H1 (cell line): ENCODE data around the gene PPARA. TPM values are rescaled to one million over a fixed set of nuclear protein-coding genes. Genes with fewer than 3 reads are reported as not detected.

Experiments used
- CHD2 ChIP-seq: IDR thresholded peaks from 2 replicates; pipeline ENCODE4 v1.6.1; 2012; ENCODE audit warnings: low read length, improper control_type of control experiment
- HDAC6 ChIP-seq: IDR thresholded peaks from one replicate; pipeline ENCODE4 v1.7.1; 2012; ENCODE audit warnings: low read depth, mild to moderate bottlenecking, inconsistent platforms, low read length, moderate library complexity
- RBBP5 ChIP-seq: IDR thresholded peaks from 2 replicates; pipeline ENCODE4 v1.7.1; 2012; ENCODE audit warnings: low read depth, mild to moderate bottlenecking, inconsistent platforms, low read length, moderate library complexity, borderline replicate concordance
- SIRT6 ChIP-seq: IDR thresholded peaks from one replicate; pipeline ENCODE4 v1.7.1; 2012; ENCODE audit warnings: low read length, inconsistent platforms
- polyA plus RNA-seq, 7 experiments: library from polyadenylated mRNA; depleted of rRNA in 3 of 7; stranded (reverse) in 5 of 7; unstranded in 2 of 7; fragments of >200 nt in 5 of 7; fragments of 200-250 nt in 2 of 7; gene quantifications; 1 replicate in 5 of 7; 2 replicates in 1 of 7; 4 replicates in 1 of 7; pipeline versions ENCODE4 v1.2.1 to v1.2.3, GENCODE V29; 2011 to 2013; ENCODE audit warnings: missing spikeins in 2 of 7, mixed read lengths in 2 of 7
- total RNA-seq: library from RNA; stranded (reverse); fragmentation: NEBNext Ultra II Directional; extraction: Animal tissue kit (Norgen Biotek cat#: 25700); gene quantifications from 2 replicates; pipeline ENCODE4 v1.2.1, GENCODE V29; 2021

Gene PPARA
- total and polyA plus RNA-seq, 2 of the 8 experiments (the other 6 are each of a cell fraction or from before 2014, with no cell fraction given) = 3.1 to 8.2 TPM

GRCh38 chr22:46219636-46220035 lies 69.3 kb downstream of the PPARA start (continued):
- TF ChIP-seq RBBP5 (no peak), SIRT6 (no peak), CHD2 (no peak), HDAC6 (no peak)
